Gastrocnemius medialis (tissue), 4 donors: Measurements from ENCODE around the gene NXF2. TPM values are rescaled to one million over a fixed set of nuclear protein-coding genes. Genes with fewer than 3 reads are reported as not detected.
A peak's percentile ranks its signal among the peaks of the same experiment; 100 is the strongest.

Experiments
- ATAC-seq, 2 donors: fragments of 150-250 bp; one replicate each; pipeline ENCODE4 v1.9.1; 2016
- DNase-seq, 2 donors: peaks; one replicate each; pipeline ENCODE4 v3.0.0-alpha.2; 2019
- H3K27ac ChIP-seq, 4 donors: fragments of 200-600 bp; sonication (generic); 1 replicate in 1 of 4; 2 replicates in 3 of 4; pipeline ENCODE4 v1.5.1; 2016 to 2018; ENCODE audit warnings: mild to moderate bottlenecking in 2 of 4, moderate library complexity in 1 of 4
- H3K27me3 ChIP-seq, 3 donors: fragments of 200-600 bp; sonication (generic) in 2 of 3; 1 replicate in 1 of 3; 2 replicates in 2 of 3; pipeline versions ENCODE4 v1.5.1 to v1.6.0; 2016 to 2019; ENCODE audit warnings: mild to moderate bottlenecking in 1 of 3, moderate library complexity in 1 of 3
- H3K36me3 ChIP-seq, 2 donors: fragments of 200-600 bp; sonication (generic) in 1 of 2; one replicate each; pipeline ENCODE4 v1.5.1; 2017 to 2018
- H3K4me1 ChIP-seq, 2 donors: fragments of 200-600 bp; sonication (generic) in 1 of 2; one replicate each; pipeline ENCODE4 v1.5.1; 2016 to 2017; ENCODE audit warnings: mild to moderate bottlenecking in 2 of 2
- H3K4me3 ChIP-seq, 4 donors: fragments of 200-600 bp; sonication (generic) in 3 of 4; 1 replicate in 1 of 4; 2 replicates in 3 of 4; pipeline ENCODE4 v1.5.1; 2016 to 2019; ENCODE audit warnings: mild to moderate bottlenecking in 2 of 4
- H3K9me3 ChIP-seq, 3 donors: fragments of 200-600 bp; sonication (generic) in 2 of 3; 1 replicate in 1 of 3; 2 replicates in 2 of 3; pipeline ENCODE4 v1.5.1; 2016 to 2019
- POLR2A ChIP-seq, 2 donors: fragments of 450-650 bp; IDR thresholded peaks; one replicate each; pipeline ENCODE4 v1.6.1; 2017; ENCODE audit warnings: antibody characterized with exemption in 2 of 2, mild to moderate bottlenecking in 2 of 2, moderate library complexity in 2 of 2
- in situ Hi-C, 4 donors: fragments of 200-750 bp; cut with MboI; loops; one replicate each; pipeline versions ENCODE4 v1.15.0 to v1.8.0; 2017; ENCODE audit warnings: low sequenced_read_pairs in 4 of 4
- intact Hi-C: fragments of 100-400 bp; cut with DNase I; formaldehyde crosslinking; loops from one replicate; pipeline ENCODE4 v1.15.1; 2023; ENCODE audit warnings: low total_unique reads
- total RNA-seq, 4 donors: library from RNA; depleted of rRNA; stranded (reverse); fragments of >200 nt; gene quantifications; one replicate each; pipeline versions ENCODE4 v1.1.0 to v1.2.3, GENCODE V29; 2016
- TF ChIP-seq, protein P1 (sequence below), 5 experiments: fragments of 450-650 bp in 3 of 5; fragments of 200-600 bp in 2 of 5; sonication (generic) in 2 of 5; IDR thresholded peaks in 4 of 5; conservative IDR thresholded peaks in 1 of 5; 1 replicate in 4 of 5; 2 replicates in 1 of 5; pipeline ENCODE4 v1.5.1; 2016 to 2019; ENCODE audit warnings: antibody characterized with exemption in 5 of 5, mild to moderate bottlenecking in 3 of 5, moderate library complexity in 3 of 5

The NXF2 gene
- total RNA-seq, 4 donors from 2014 or later, result not detected

DNA sequence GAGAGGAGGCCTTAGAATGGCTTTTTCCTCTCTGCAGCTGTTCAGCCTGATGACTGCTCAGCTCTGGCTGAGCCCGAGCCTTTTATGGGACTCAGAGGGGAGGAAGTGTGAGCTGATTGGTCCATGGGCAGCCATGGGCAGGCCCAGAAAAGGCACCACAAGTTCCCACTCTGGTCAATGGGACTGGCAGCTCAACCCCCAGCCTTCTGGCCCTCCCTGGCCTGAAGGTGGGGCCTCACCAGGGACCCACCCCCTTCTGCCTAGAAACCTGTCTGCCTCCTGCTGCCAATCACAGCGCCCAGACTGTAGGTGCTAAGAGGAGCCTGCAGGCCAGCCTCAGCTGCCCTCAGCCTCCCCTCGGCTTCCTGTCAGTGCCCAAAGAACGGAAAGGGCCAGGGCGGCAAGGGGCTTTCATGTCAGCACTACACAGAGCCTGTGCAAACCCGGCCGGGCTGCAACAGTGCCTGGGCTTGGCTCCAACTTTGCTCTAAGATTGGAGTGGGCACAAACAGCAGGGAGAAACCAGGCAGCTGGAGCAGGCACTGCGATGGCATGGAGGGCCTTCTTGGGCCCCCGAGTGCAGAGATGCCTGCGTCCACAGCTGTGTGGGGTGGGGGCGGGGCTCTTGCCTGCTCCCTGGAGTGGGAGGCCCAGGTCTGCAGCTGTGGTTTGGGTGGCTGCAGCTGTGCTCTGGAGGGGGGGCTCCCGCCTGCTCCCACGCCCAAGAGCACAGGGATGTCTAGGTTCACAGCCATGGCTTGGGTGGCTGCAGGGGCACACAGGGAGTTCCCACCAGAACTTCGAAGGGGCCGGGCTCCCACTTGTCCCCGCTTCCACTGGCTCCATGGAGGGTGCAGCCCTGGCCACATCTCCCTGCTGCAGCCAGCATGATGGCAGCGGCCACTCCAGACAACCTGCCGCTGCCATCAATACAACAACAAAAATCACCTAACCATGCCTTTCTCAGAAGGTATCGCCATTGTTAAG, 92.6 kb downstream of the NXF2 start:
- in situ Hi-C loops, result no loop called here
- H3K4me3 ChIP-seq, result no peak overlapping the region
- no peaks in the 10 kb centered on the region for H3K4me1 ChIP-seq
- ATAC-seq, result no peak
- H3K36me3 ChIP-seq, result no peaks in the 10 kb centered on the region
- intact Hi-C loops, result no loop called here
- no peak overlapping the region for H3K27ac ChIP-seq
- TF ChIP-seq, protein P1, sequence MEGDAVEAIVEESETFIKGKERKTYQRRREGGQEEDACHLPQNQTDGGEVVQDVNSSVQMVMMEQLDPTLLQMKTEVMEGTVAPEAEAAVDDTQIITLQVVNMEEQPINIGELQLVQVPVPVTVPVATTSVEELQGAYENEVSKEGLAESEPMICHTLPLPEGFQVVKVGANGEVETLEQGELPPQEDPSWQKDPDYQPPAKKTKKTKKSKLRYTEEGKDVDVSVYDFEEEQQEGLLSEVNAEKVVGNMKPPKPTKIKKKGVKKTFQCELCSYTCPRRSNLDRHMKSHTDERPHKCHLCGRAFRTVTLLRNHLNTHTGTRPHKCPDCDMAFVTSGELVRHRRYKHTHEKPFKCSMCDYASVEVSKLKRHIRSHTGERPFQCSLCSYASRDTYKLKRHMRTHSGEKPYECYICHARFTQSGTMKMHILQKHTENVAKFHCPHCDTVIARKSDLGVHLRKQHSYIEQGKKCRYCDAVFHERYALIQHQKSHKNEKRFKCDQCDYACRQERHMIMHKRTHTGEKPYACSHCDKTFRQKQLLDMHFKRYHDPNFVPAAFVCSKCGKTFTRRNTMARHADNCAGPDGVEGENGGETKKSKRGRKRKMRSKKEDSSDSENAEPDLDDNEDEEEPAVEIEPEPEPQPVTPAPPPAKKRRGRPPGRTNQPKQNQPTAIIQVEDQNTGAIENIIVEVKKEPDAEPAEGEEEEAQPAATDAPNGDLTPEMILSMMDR (IDR thresholded peaks at IDR 0.05 in 4 of 5, conservative IDR thresholded peaks at IDR 0.05 in 1 of 5), result no peak
- DNase-seq, result no peak
- no peaks in the 10 kb centered on the region for H3K27me3 ChIP-seq
- H3K9me3 ChIP-seq, result no peaks in the 10 kb centered on the region

GRCh38 chrX:102341867-102342266, 94.9 kb downstream of the NXF2 start:
- TF ChIP-seq, protein P1 (IDR thresholded peaks at IDR 0.05 in 4 of 5, conservative IDR thresholded peaks at IDR 0.05 in 1 of 5), result no peak
- TF ChIP-seq POLR2A (IDR thresholded peaks at IDR 0.05), result no peak
- in situ Hi-C loops (no loop called here), intact Hi-C loops (no loop called here)
- Histone ChIP-seq H3K27ac (no peak overlapping the region), H3K27me3 (no peaks in the 10 kb centered on the region), H3K9me3 (no peaks in the 10 kb centered on the region), H3K4me3 (no peak overlapping the region), H3K4me1 (no peaks in the 10 kb centered on the region), H3K36me3 (no peaks in the 10 kb centered on the region)
- DNase-seq, result no peak
- no peak for ATAC-seq

- Histone ChIP-seq H3K36me3 (no peaks in the 10 kb centered on the region), H3K4me1 (no peaks in the 10 kb centered on the region), H3K4me3 (no peak overlapping the region), H3K27ac (no peak overlapping the region), H3K9me3 (no peaks in the 10 kb centered on the region), H3K27me3 (no peaks in the 10 kb centered on the region)
- in situ Hi-C loops, result no loop called here
- no peak for ATAC-seq
- DNase-seq, result peak in 1 of 2 donors; percentile 13
- intact Hi-C loops, result no loop called here
- TF ChIP-seq, protein P1 (IDR thresholded peaks at IDR 0.05 in 4 of 5, conservative IDR thresholded peaks at IDR 0.05 in 1 of 5), result peak; percentile 27 to 75 (median 50)
- no peak for TF ChIP-seq POLR2A (IDR thresholded peaks at IDR 0.05)
These were observed 98.9 kb downstream of the NXF2 start for GRCh38 chrX:102345916-102346315.

Other genes starting within 250 kb of the NXF2 start
- gene TCEAL2, start 121.5 kb upstream of the NXF2 start, total RNA-seq, result not detected
- not detected for gene TCEAL6, start 104.7 kb upstream of the NXF2 start, total RNA-seq
- gene BEX5, start 91.2 kb upstream of the NXF2 start, total RNA-seq, result under 1 TPM in 1 of 4 donors, not detected in 3; 0.46 TPM
- gene TCP11X1, start 31.9 kb upstream of the NXF2 start, total RNA-seq, result not detected
- not detected for gene NXF2B, start 192.8 kb downstream of the NXF2 start, total RNA-seq
- gene TCP11X2, start 224.6 kb downstream of the NXF2 start, total RNA-seq, result not detected